ENCODE data around the gene NR3C2. TPM values are rescaled to one million over a fixed set of nuclear protein-coding genes. Genes with fewer than 3 reads are reported as not detected.
A peak's percentile ranks its signal among the peaks of the same experiment; 100 is the strongest.

NR3C2 gene
- polyA plus RNA-seq (2011; rRNA removed) (0.10 and 0.14 TPM in 2 replicates), polyA minus RNA-seq (2011; rRNA and poly(A)+ RNA removed) (0.26 and 0.37 TPM in 2 replicates)

DNA sequence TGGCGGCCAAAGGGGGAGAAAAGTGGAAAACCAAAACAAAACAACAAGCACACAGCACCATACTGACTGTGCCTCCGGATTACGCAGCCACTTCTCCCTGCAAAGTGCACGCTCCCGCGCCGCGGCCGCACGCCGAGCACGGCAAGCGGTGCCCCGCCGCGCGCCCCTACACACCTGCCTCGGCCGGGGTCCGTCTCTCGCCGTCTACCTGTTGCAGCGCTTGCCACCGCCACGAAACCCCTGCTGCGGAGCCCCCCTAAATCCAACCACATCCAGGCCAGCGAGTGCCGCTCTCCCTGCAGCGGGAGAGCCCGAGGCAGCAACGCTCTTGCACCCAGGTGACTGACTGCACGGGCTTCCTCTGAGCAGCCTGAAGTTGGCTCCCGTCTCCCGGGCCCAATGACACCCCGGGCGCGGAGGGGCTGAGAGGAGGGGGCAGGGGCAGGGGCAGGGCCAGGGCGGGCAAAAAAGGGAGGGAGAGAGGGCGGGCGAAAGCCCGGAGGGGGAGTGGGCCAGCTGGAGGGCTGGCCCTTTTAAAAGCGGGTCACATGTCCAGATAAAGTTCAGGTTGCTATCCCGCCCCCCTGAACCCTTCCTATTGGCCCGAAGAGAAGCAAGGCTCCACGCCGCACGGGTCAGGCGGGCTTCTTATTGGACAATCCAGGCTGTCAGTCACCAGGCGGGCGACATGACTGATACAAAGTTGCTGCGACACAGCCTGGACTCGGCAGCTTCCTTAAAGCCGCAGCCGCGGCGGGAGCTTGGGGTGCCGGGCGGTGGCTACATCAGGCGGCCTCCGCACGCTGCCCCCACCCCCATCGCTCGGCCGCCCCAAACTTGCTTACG lies at the start of gene NR3C2:
TSS of gene NR3C2 (minus strand) at position 429 of the 846 bp plus-strand sequence.
- no peak within 1 kb of the TSS for H3K27ac ChIP-seq (ENCODE audit: low read depth, low read length)
- DNase-seq (ENCODE audit: low read depth, low spot score), result peak; percentile 86
- POLR2A ChIA-PET, result no interaction called here
- H3K27me3 ChIP-seq (ENCODE audit: control insufficient read depth, insufficient read depth, low read length), result peaks cover 57% of the 10 kb centered on the region
- H3K4me3 ChIP-seq (ENCODE audit: low read depth, low read length), result peak within 1 kb of the TSS; percentile 74
- TF ChIP-seq CTCF (IDR thresholded peaks at IDR 0.05; ENCODE audit: low read depth, low read length), result no peak
- CTCF ChIA-PET, result interaction anchor here (0.6 kb wide), 1 partner anchor 1373 kb away, joined by 3 read pairs; no protein-coding TSS in a partner anchor
- peaks cover 5% of the 10 kb centered on the region; the same call in 1 of the 2 replicates for H3K9me3 ChIP-seq (ENCODE audit: control insufficient read depth, insufficient read depth, low read length)

GRCh38 chr4:148487181-148487580 lies 45.0 kb upstream of the NR3C2 start:
- Histone ChIP-seq H3K9me3 (ENCODE audit: control insufficient read depth, insufficient read depth, low read length) (no peaks in the 10 kb centered on the region; the same call in 1 of the 2 replicates), H3K27ac (ENCODE audit: low read depth, low read length) (no peak overlapping the region), H3K4me3 (ENCODE audit: low read depth, low read length) (no peak overlapping the region), H3K27me3 (ENCODE audit: control insufficient read depth, insufficient read depth, low read length) (no peaks in the 10 kb centered on the region)
- no peak for TF ChIP-seq CTCF (IDR thresholded peaks at IDR 0.05; ENCODE audit: low read depth, low read length)
- no peak for DNase-seq (ENCODE audit: low read depth, low spot score)
- CTCF ChIA-PET, result no interaction called here
- POLR2A ChIA-PET, result no interaction called here

DNA sequence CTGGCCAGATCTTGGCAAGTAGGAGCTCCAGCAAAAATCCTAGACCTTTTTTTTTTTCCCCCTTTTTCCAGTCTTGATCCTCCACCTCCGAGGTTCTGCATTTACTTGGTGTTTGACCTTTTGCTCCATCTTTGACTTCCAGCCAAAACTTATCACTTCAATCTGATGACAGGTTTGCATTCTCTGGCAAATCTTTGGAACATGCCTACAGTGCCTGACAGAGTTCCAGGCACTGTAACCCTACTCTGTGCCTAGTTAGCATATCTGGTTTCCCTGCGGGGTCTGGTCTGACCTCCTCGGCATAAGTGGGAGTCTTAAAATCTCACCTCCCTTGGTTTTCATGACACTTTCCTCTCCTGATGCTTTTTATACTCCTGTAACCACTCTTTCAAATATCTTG lies 39.4 kb upstream of the NR3C2 start:
- no peak overlapping the region for H3K4me3 ChIP-seq (ENCODE audit: low read depth, low read length)
- no peaks in the 10 kb centered on the region for H3K9me3 ChIP-seq (ENCODE audit: control insufficient read depth, insufficient read depth, low read length)
- CTCF ChIA-PET, result no interaction called here
- no peak for DNase-seq (ENCODE audit: low read depth, low spot score)
- H3K27me3 ChIP-seq (ENCODE audit: control insufficient read depth, insufficient read depth, low read length), result no peaks in the 10 kb centered on the region
- no peak overlapping the region for H3K27ac ChIP-seq (ENCODE audit: low read depth, low read length)
- no peak for TF ChIP-seq CTCF (IDR thresholded peaks at IDR 0.05; ENCODE audit: low read depth, low read length)
- POLR2A ChIA-PET, result no interaction called here

GRCh38 chr4:148477276-148477675 lies 35.1 kb upstream of the NR3C2 start:
- no peak for DNase-seq (ENCODE audit: low read depth, low spot score)
- CTCF ChIA-PET, result no interaction called here
- POLR2A ChIA-PET, result no interaction called here
- no peak overlapping the region for H3K27ac ChIP-seq (ENCODE audit: low read depth, low read length)
- no peak for TF ChIP-seq CTCF (IDR thresholded peaks at IDR 0.05; ENCODE audit: low read depth, low read length)
- H3K27me3 ChIP-seq (ENCODE audit: control insufficient read depth, insufficient read depth, low read length), result no peaks in the 10 kb centered on the region
- H3K4me3 ChIP-seq (ENCODE audit: low read depth, low read length), result no peak overlapping the region
- H3K9me3 ChIP-seq (ENCODE audit: control insufficient read depth, insufficient read depth, low read length), result no peaks in the 10 kb centered on the region

- ChIA-PET POLR2A (no interaction called here), CTCF (no interaction called here)
- Histone ChIP-seq H3K27me3 (ENCODE audit: control insufficient read depth, insufficient read depth, low read length) (no peaks in the 10 kb centered on the region), H3K9me3 (ENCODE audit: control insufficient read depth, insufficient read depth, low read length) (no peaks in the 10 kb centered on the region), H3K4me3 (ENCODE audit: low read depth, low read length) (no peak overlapping the region), H3K27ac (ENCODE audit: low read depth, low read length) (no peak overlapping the region)
- TF ChIP-seq CTCF (IDR thresholded peaks at IDR 0.05; ENCODE audit: low read depth, low read length), result no peak
- no peak for DNase-seq (ENCODE audit: low read depth, low spot score)
Observed at GRCh38 chr4:148469938-148470337, 27.7 kb upstream of the NR3C2 start.

Measured in AG04450 (cell line).